ENCODE results near the gene CCDC97. TPM values are rescaled to one million over a fixed set of nuclear protein-coding genes. Genes with fewer than 3 reads are reported as not detected.

CCDC97 gene
- total RNA-seq, 4 donors from 2014 or later = 10.1 to 22.4 (median 15.4) TPM

DNA sequence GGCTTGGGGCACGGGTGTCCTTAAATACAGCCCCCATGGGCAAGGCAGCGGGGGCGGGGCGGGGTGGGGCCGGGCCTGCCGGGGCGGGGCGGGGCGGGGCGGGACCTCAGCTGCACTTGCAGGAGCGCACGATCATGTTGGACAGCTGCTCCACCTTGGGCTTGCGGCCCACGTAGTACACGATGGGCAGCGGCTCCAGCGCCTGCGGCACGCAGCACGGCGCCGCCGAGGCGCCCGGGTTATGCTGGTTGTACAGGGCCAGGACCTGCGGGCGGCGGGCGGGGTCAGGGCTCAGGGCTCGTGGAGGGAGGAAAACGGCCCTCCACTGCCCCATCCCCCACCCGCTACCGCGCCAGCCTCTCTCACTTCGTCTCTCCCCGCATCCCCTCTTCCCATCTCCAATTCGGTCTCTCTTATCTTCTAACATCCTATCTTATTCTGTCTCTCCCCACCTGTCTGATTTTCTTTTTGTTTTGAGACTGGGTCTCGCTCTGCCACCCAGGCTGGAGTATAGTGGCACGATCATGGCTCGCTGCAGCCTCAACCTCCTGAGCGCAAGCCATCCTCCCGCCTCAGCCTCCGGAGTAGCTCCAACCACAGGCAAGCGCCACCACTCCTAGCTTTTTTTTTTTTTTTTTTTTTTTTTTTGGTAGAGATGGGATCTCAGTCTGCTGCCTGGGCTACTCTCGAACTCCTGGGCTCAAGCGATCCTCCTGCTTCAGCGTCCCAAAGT lies 21.1 kb downstream of the CCDC97 start:
- in situ Hi-C loops (cut with MboI; ENCODE audit: low pct_ligation_motif_present in 1 of 4, low pct_unique_long_range_greater_than_20kb in 1 of 4, low sequenced_read_pairs in 3 of 4) = loop anchor here in 1 of 4 donors (25.0 kb wide), 1 partner anchor 231 kb away; no protein-coding TSS in a partner anchor
- intact Hi-C loops (cut with DNase I; ENCODE audit: low total_unique reads) = no loop called here
- H3K27me3 ChIP-seq = peaks cover 8% of the 10 kb centered on the region
- WGBS, 2 donors (ENCODE audit: low coverage in 1 of 2) = 70 to 73% methylated on average over 7 to 35 of the region's 47 CpGs
- H3K9me3 ChIP-seq = no peaks in the 10 kb centered on the region
- TF ChIP-seq POLR2A (IDR thresholded peaks at IDR 0.05) (no peak), POLR2AphosphoS5 (IDR thresholded peaks at IDR 0.05) (no peak), EP300 (IDR thresholded peaks at IDR 0.05; ENCODE audit: low read depth) (no peak)
- TF ChIP-seq, protein P1, sequence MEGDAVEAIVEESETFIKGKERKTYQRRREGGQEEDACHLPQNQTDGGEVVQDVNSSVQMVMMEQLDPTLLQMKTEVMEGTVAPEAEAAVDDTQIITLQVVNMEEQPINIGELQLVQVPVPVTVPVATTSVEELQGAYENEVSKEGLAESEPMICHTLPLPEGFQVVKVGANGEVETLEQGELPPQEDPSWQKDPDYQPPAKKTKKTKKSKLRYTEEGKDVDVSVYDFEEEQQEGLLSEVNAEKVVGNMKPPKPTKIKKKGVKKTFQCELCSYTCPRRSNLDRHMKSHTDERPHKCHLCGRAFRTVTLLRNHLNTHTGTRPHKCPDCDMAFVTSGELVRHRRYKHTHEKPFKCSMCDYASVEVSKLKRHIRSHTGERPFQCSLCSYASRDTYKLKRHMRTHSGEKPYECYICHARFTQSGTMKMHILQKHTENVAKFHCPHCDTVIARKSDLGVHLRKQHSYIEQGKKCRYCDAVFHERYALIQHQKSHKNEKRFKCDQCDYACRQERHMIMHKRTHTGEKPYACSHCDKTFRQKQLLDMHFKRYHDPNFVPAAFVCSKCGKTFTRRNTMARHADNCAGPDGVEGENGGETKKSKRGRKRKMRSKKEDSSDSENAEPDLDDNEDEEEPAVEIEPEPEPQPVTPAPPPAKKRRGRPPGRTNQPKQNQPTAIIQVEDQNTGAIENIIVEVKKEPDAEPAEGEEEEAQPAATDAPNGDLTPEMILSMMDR (IDR thresholded peaks at IDR 0.05) = no peak
- DNase-seq = no peak
- no peaks in the 10 kb centered on the region for H3K36me3 ChIP-seq
- no peak overlapping the region for H3K4me3 ChIP-seq
- H3K27ac ChIP-seq = no peak overlapping the region
- H3K4me1 ChIP-seq = peaks cover 5 to 38% (median 22%) of the 10 kb centered on the region in 4 donors

DNA sequence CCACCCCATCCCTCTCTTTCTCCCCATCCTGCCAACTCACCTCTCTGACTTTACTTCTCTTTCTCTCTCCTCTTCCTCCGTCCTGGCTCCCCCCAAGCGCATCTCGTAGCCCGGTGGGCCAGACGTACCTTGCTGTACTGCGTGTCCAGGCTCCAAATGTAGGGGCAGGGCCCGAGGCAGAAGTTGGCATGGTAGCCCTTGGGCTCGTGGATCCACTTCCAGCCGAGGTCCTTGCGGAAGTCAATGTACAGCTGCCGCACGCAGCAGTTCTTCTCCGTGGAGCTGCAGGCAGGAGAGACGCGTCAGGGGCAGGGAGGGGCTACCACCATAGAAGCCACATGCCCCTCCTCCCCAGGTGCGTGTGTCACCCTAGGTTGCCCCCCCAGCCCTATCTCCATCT lies 22.0 kb downstream of the CCDC97 start:
- Histone ChIP-seq H3K36me3 (no peaks in the 10 kb centered on the region), H3K27me3 (no peaks in the 10 kb centered on the region), H3K27ac (no peak overlapping the region), H3K4me3 (no peak overlapping the region), H3K9me3 (no peaks in the 10 kb centered on the region), H3K4me1 (peaks cover 0 to 29% (median 15%) of the 10 kb centered on the region in 4 donors)
- TF ChIP-seq POLR2AphosphoS5 (IDR thresholded peaks at IDR 0.05) = no peak
- TF ChIP-seq, protein P1 (IDR thresholded peaks at IDR 0.05) = no peak
- no peak for TF ChIP-seq EP300 (IDR thresholded peaks at IDR 0.05; ENCODE audit: low read depth)
- no peak for TF ChIP-seq POLR2A (IDR thresholded peaks at IDR 0.05)
- no peak for DNase-seq
- intact Hi-C loops (cut with DNase I; ENCODE audit: low total_unique reads) (no loop called here), in situ Hi-C loops (cut with MboI; ENCODE audit: low pct_ligation_motif_present in 1 of 4, low pct_unique_long_range_greater_than_20kb in 1 of 4, low sequenced_read_pairs in 3 of 4) (loop anchor here in 1 of 4 donors (25.0 kb wide), 1 partner anchor 230 kb away; no protein-coding TSS in a partner anchor)
- 91 to 93% methylated on average over 8 to 16 of the region's 16 CpGs for WGBS, 2 donors (ENCODE audit: low coverage in 1 of 2)

DNA sequence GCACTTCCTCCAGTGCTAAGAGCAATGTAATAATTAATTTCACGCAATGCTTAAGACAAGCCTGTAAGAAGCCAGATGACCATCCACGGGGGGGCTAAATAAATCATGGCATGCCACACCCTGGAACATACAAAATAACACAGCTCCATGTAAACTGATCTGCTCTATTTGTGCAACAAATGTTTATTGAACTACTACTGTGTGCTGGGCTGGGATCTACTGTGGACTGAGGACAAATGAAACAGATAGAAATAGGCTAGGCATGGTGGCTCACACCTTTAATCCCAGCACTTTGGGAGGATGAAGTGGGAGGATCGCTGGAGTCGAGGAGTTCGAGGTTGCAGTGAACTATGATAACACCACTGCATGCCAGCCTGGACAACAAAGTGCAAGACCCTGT lies 22.5 kb downstream of the CCDC97 start:
- no peak for DNase-seq
- TF ChIP-seq POLR2A (IDR thresholded peaks at IDR 0.05) = no peak
- TF ChIP-seq, protein P1 (IDR thresholded peaks at IDR 0.05) = no peak
- no peak overlapping the region for H3K27ac ChIP-seq
- intact Hi-C loops (cut with DNase I; ENCODE audit: low total_unique reads) (no loop called here), in situ Hi-C loops (cut with MboI; ENCODE audit: low pct_ligation_motif_present in 1 of 4, low pct_unique_long_range_greater_than_20kb in 1 of 4, low sequenced_read_pairs in 3 of 4) (loop anchor here in 1 of 4 donors (25.0 kb wide), 1 partner anchor 230 kb away; no protein-coding TSS in a partner anchor)
- H3K4me1 ChIP-seq = peaks cover 0 to 25% (median 11%) of the 10 kb centered on the region in 4 donors
- no peaks in the 10 kb centered on the region for H3K9me3 ChIP-seq
- 82% methylated on average over 5 of the region's 5 CpGs; no CpG with 5 or more reads in 1 of the 2 donors for WGBS, 2 donors (ENCODE audit: low coverage in 1 of 2)
- H3K4me3 ChIP-seq = no peak overlapping the region
- no peaks in the 10 kb centered on the region for H3K27me3 ChIP-seq
- H3K36me3 ChIP-seq = no peaks in the 10 kb centered on the region

DNA sequence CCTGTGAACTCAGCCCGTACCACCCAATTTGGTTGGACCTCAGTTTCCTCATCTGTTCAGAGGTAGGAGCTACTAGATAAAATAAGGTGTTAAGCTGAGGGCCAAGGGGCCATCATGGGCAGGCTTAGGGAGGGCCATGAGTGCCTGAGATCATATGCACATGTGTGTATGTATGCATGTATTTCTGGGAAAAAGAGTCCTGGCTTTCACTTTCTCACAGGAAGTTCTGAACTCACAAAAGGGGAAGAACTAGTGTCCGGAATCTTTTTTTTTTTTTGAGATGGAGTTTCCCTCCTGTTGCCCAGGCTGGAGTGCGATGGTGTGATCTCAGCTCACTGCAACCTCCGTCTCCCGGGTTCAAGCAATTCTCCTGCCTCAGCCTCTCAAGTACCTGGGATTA lies 24.8 kb downstream of the CCDC97 start:
- Histone ChIP-seq H3K27me3 (no peaks in the 10 kb centered on the region), H3K4me3 (no peak overlapping the region), H3K36me3 (no peaks in the 10 kb centered on the region), H3K4me1 (peaks cover 0 to 6% (median 1%) of the 10 kb centered on the region in 4 donors), H3K9me3 (no peaks in the 10 kb centered on the region), H3K27ac (peak overlapping the region in 1 of 4 donors; percentile 55)
- DNase-seq = no peak
- WGBS, 2 donors (ENCODE audit: low coverage in 1 of 2) = 70 to 81% methylated on average over 3 to 5 of the region's 5 CpGs
- intact Hi-C loops (cut with DNase I; ENCODE audit: low total_unique reads) (no loop called here), in situ Hi-C loops (cut with MboI; ENCODE audit: low pct_ligation_motif_present in 1 of 4, low pct_unique_long_range_greater_than_20kb in 1 of 4, low sequenced_read_pairs in 3 of 4) (loop anchor here in 1 of 4 donors (25.0 kb wide), 1 partner anchor 228 kb away; no protein-coding TSS in a partner anchor)
- TF ChIP-seq POLR2A (IDR thresholded peaks at IDR 0.05) (no peak), EP300 (IDR thresholded peaks at IDR 0.05; ENCODE audit: low read depth) (no peak), POLR2AphosphoS5 (IDR thresholded peaks at IDR 0.05) (no peak)
- TF ChIP-seq, protein P1 (IDR thresholded peaks at IDR 0.05) = no peak
